HEK293 (cell line): Measurements from ENCODE around the gene HSPA4.
"Not testable (repeated sequence)": the region's sequence is repeated elsewhere in the genome, so short reads cannot be mapped to it uniquely, and the experiment has no call there.

Experiments
- CTCF ChIA-PET: fragments of 350-600 bp; formaldehyde crosslinking; extraction: SDS; loops from one replicate; lab custom pipeline; 2021; ENCODE audit warnings: antibody characterized with exemption; lab: Yijun Ruan, JAX
- POLR2A ChIA-PET: fragments of 300-600 bp; formaldehyde crosslinking; extraction: SDS; loops from one replicate; lab custom pipeline; 2020; ENCODE audit warnings: antibody characterized with exemption, inconsistent platforms; lab: Yijun Ruan, JAX
- H3K27ac ChIP-seq: fragments of 200-500 bp; sonication (Bioruptor generic); 2 replicates; pipeline ENCODE4 v1.5.1; 2014; ENCODE audit warnings: low read depth, low read length, control low read depth, inconsistent platforms; ENCODE audit errors: extremely low read depth
- H3K36me3 ChIP-seq, 2 experiments: fragments of 200-500 bp in 1 of 2; sonication (Bioruptor generic) in 1 of 2; 1 replicate in 1 of 2; 2 replicates in 1 of 2; pipeline ENCODE4 v1.5.1; 2014 to 2017; ENCODE audit warnings: inconsistent platforms in 2 of 2, low read length in 2 of 2; ENCODE audit not compliant: control insufficient read depth in 2 of 2, insufficient read depth in 1 of 2
- H3K4me1 ChIP-seq: fragments of 200-500 bp; sonication (Bioruptor generic); 2 replicates; pipeline ENCODE4 v1.5.1; 2014; ENCODE audit warnings: mild to moderate bottlenecking, low read length, inconsistent platforms; ENCODE audit not compliant: control insufficient read depth, insufficient read depth
- H3K4me3 ChIP-seq: 2 replicates; pipeline ENCODE4 v1.5.1; 2011; ENCODE audit warnings: low read depth, mild to moderate bottlenecking, control low read depth, low read length, moderate library complexity
- H3K9me3 ChIP-seq: fragments of 200-500 bp; sonication (Bioruptor generic); 2 replicates; pipeline ENCODE4 v1.5.1; 2014; ENCODE audit warnings: low read depth, low read length, inconsistent platforms; ENCODE audit not compliant: control insufficient read depth, insufficient read depth
- HOXA7 ChIP-seq: sonication (generic); formaldehyde crosslinking; IDR thresholded peaks from 2 replicates; pipeline ENCODE4 v1.8.1; 2022; ENCODE audit warnings: missing genetic modification reagents, borderline replicate concordance
- HOXC10 ChIP-seq: sonication (generic); formaldehyde crosslinking; IDR thresholded peaks from 2 replicates; pipeline ENCODE4 v1.8.1; 2023; ENCODE audit warnings: mild to moderate bottlenecking, missing genetic modification reagents
- HOXD13 ChIP-seq: sonication (generic); formaldehyde crosslinking; IDR thresholded peaks from 2 replicates; pipeline ENCODE4 v1.8.0; 2022; ENCODE audit warnings: missing genetic modification reagents, borderline replicate concordance
- IKZF3 ChIP-seq: fragments of 450-650 bp; IDR thresholded peaks from 2 replicates; pipeline ENCODE4 v1.5.0; 2018; ENCODE audit warnings: missing biosample characterization, mild to moderate bottlenecking, missing genetic modification characterization, moderate library complexity
- MEIS1 ChIP-seq: sonication (generic); formaldehyde crosslinking; IDR thresholded peaks from 2 replicates; pipeline ENCODE4 v1.8.1; 2022; ENCODE audit warnings: missing genetic modification reagents, mild to moderate bottlenecking, borderline replicate concordance
- MZF1 ChIP-seq: fragments of 450-650 bp; formaldehyde crosslinking; IDR thresholded peaks from 2 replicates; pipeline ENCODE4 v1.5.1; 2017; ENCODE audit warnings: missing biosample characterization, missing genetic modification characterization, borderline replicate concordance
- SP3 ChIP-seq: fragments of 450-650 bp; formaldehyde crosslinking; IDR thresholded peaks from 2 replicates; pipeline ENCODE4 v1.5.1; 2016; ENCODE audit warnings: missing biosample characterization, missing genetic modification characterization
- ZBTB20 ChIP-seq: fragments of 450-650 bp; formaldehyde crosslinking; IDR thresholded peaks from 2 replicates; pipeline ENCODE4 v1.5.1; 2016; ENCODE audit warnings: missing biosample characterization, missing genetic modification characterization
- ZBTB26 ChIP-seq: fragments of 450-650 bp; formaldehyde crosslinking; optimal IDR thresholded peaks from 2 replicates; pipeline ENCODE3; 2016; ENCODE audit warnings: missing biosample characterization, mild to moderate bottlenecking, missing genetic modification characterization
- ZBTB48 ChIP-seq: fragments of 450-650 bp; formaldehyde crosslinking; IDR thresholded peaks from 2 replicates; pipeline ENCODE4 v1.5.1; 2016; ENCODE audit warnings: missing biosample characterization, missing genetic modification characterization
- ZEB2 ChIP-seq: fragments of 450-650 bp; formaldehyde crosslinking; IDR thresholded peaks from 2 replicates; pipeline ENCODE4 v1.5.1; 2016; ENCODE audit warnings: missing biosample characterization, missing genetic modification characterization
- ZNF133 ChIP-seq: fragments of 450-650 bp; formaldehyde crosslinking; IDR thresholded peaks from 2 replicates; pipeline ENCODE4 v1.5.1; 2016; ENCODE audit warnings: missing biosample characterization, missing genetic modification characterization
- ZNF157 ChIP-seq: fragments of 450-650 bp; formaldehyde crosslinking; IDR thresholded peaks from 2 replicates; pipeline ENCODE4 v1.5.1; 2016; ENCODE audit warnings: missing biosample characterization, missing genetic modification characterization
- ZNF2 ChIP-seq: fragments of 450-650 bp; formaldehyde crosslinking; IDR thresholded peaks from 2 replicates; pipeline ENCODE4 v1.5.1; 2016; ENCODE audit warnings: missing biosample characterization, missing genetic modification characterization
- ZNF211 ChIP-seq: fragments of 450-650 bp; formaldehyde crosslinking; IDR thresholded peaks from 2 replicates; pipeline ENCODE4 v1.5.1; 2016; ENCODE audit warnings: low read depth, missing biosample characterization, missing genetic modification characterization
- ZNF223 ChIP-seq: fragments of 450-650 bp; formaldehyde crosslinking; IDR thresholded peaks from 2 replicates; pipeline ENCODE4 v1.5.1; 2016; ENCODE audit warnings: missing biosample characterization, missing genetic modification characterization
- ZNF23 ChIP-seq: fragments of 450-650 bp; formaldehyde crosslinking; IDR thresholded peaks from 2 replicates; pipeline ENCODE4 v1.5.1; 2016; ENCODE audit warnings: missing biosample characterization, missing genetic modification characterization, borderline replicate concordance
- ZNF266 ChIP-seq: fragments of 450-650 bp; formaldehyde crosslinking; IDR thresholded peaks from 2 replicates; pipeline ENCODE4 v1.5.1; 2016; ENCODE audit warnings: missing biosample characterization, missing genetic modification characterization, low read depth
- ZNF302 ChIP-seq: fragments of 450-650 bp; formaldehyde crosslinking; IDR thresholded peaks from 2 replicates; pipeline ENCODE4 v1.5.1; 2016; ENCODE audit warnings: missing biosample characterization, missing genetic modification characterization, low read depth
- ZNF341 ChIP-seq: fragments of 450-650 bp; formaldehyde crosslinking; IDR thresholded peaks from 2 replicates; pipeline ENCODE4; 2016; ENCODE audit warnings: low read depth, missing biosample characterization, missing genetic modification characterization
- ZNF423 ChIP-seq: fragments of 450-650 bp; formaldehyde crosslinking; IDR thresholded peaks from 2 replicates; pipeline ENCODE4 v1.5.1; 2016; ENCODE audit warnings: missing biosample characterization, missing genetic modification characterization
- ZNF510 ChIP-seq: fragments of 450-650 bp; formaldehyde crosslinking; IDR thresholded peaks from 2 replicates; pipeline ENCODE4 v1.5.1; 2018; ENCODE audit warnings: mild to moderate bottlenecking, missing genetic modification characterization, missing biosample characterization; ENCODE audit not compliant: insufficient replicate concordance
- ZNF600 ChIP-seq: fragments of 450-650 bp; formaldehyde crosslinking; IDR thresholded peaks from 2 replicates; pipeline ENCODE4 v1.5.1; 2016; ENCODE audit warnings: missing biosample characterization, missing genetic modification characterization
- TF ChIP-seq, protein P1 (sequence below): fragments of 450-650 bp; formaldehyde crosslinking; IDR thresholded peaks from 2 replicates; pipeline ENCODE4 v1.5.1; 2016; ENCODE audit warnings: missing biosample characterization, missing genetic modification characterization

HSPA4 gene

DNA sequence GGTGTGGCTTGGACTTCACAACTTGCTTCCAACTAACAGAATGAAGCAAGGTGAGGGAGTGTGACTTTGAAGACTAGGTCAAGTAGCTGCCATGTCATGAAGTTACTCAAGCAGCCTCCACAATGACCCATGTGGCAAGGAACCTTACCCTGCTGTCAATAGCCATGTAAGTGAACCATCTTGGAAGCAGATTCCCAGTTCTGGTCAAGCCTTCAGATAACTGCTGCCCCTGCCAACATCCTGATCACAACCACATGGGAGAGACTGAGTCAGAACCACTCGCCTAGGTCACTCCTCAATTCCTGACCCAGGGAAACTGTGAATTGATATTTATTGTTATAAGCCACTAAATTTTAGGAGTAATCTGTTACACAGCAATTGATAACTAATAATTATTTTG lies 36.3 kb upstream of the HSPA4 start:
- no peaks in the 10 kb centered on the region for H3K4me1 ChIP-seq
- peaks cover 19 to 28% of the 10 kb centered on the region in 2 experiments; a peak in 2 of 3 replicates for H3K36me3 ChIP-seq
- no peak for TF ChIP-seq ZNF223 (tag by site-specific recombination)
- TF ChIP-seq IKZF3 (tag by site-specific recombination) = no peak
- CTCF ChIA-PET = interaction anchor here (0.7 kb wide), 1 partner anchor 30 kb away, joined by 6 read pairs; no protein-coding TSS in a partner anchor
- POLR2A ChIA-PET = no interaction called here
- no peak overlapping the region for H3K27ac ChIP-seq
- H3K4me3 ChIP-seq = no peak overlapping the region
- no peaks in the 10 kb centered on the region for H3K9me3 ChIP-seq

DNA sequence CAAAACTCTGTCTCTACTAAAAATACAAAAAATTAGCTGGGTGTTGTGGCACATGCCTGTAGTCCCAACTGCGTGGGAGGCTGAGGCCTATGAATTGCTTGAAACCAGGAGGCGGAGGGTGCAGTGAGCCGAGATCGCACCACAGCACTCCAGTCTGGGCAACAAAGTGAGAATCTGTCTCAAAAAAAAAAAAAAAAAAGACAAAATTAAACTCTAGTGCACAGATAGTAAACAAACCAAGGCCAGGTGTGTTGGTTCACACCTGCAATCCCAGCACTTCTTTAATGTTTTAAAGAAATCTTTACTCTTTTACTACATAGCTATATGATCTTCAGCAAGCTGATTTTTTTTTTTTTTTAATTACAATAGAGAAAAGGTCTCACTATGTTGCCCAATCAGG lies 33.8 kb upstream of the HSPA4 start:
- H3K9me3 ChIP-seq = no peaks in the 10 kb centered on the region
- no peaks in the 10 kb centered on the region for H3K4me1 ChIP-seq
- H3K4me3 ChIP-seq = no peak overlapping the region
- CTCF ChIA-PET = interaction anchor here (0.6 to 0.7 kb wide), 2 partner anchors 35 to 775 kb away, joined by 3 to 4 read pairs; no protein-coding TSS in a partner anchor
- H3K27ac ChIP-seq = no peak overlapping the region
- POLR2A ChIA-PET = no interaction called here
- H3K36me3 ChIP-seq = peaks cover 27 to 35% of the 10 kb centered on the region in 2 experiments; a peak in 2 of 3 replicates
- TF ChIP-seq ZNF341 (tag by site-specific recombination) (no peak), ZEB2 (tag by site-specific recombination) (no peak), ZBTB26 (tag by site-specific recombination) (no peak), MEIS1 (no peak), ZNF23 (tag by site-specific recombination) (no peak), HOXD13 (CRISPR knock-in tag) (no peak), ZNF133 (no peak), HOXA7 (no peak), ZNF211 (tag by site-specific recombination) (no peak), ZBTB48 (tag by site-specific recombination) (no peak), ZBTB20 (tag by site-specific recombination) (no peak), MZF1 (tag by site-specific recombination) (no peak), ZNF510 (tag by site-specific recombination) (no peak), ZNF302 (tag by site-specific recombination) (no peak), SP3 (tag by site-specific recombination) (no peak)

DNA sequence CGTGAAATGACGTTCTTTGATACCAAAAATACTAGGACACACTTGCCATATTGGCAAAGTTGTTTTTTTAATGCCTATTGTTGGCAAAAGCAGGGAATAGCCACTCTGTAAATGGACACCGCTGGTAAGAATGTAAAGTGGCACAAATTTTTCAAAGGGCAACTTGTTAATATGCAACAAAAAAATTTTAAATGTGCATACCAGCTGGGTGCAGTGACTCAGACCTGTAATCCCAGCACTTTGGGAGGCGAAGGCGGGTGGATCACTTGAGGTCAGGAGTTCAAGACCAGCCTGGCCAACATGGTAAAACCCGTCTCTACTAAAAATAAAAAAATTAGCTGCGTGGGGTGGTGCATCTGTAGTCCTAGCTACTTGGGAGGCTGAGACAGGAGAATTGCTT lies 32.3 kb upstream of the HSPA4 start:
- H3K36me3 ChIP-seq = peaks cover 27 to 38% of the 10 kb centered on the region in 2 experiments; a peak in 2 of 3 replicates
- CTCF ChIA-PET, POLR2A ChIA-PET: not testable (repeated sequence)

DNA sequence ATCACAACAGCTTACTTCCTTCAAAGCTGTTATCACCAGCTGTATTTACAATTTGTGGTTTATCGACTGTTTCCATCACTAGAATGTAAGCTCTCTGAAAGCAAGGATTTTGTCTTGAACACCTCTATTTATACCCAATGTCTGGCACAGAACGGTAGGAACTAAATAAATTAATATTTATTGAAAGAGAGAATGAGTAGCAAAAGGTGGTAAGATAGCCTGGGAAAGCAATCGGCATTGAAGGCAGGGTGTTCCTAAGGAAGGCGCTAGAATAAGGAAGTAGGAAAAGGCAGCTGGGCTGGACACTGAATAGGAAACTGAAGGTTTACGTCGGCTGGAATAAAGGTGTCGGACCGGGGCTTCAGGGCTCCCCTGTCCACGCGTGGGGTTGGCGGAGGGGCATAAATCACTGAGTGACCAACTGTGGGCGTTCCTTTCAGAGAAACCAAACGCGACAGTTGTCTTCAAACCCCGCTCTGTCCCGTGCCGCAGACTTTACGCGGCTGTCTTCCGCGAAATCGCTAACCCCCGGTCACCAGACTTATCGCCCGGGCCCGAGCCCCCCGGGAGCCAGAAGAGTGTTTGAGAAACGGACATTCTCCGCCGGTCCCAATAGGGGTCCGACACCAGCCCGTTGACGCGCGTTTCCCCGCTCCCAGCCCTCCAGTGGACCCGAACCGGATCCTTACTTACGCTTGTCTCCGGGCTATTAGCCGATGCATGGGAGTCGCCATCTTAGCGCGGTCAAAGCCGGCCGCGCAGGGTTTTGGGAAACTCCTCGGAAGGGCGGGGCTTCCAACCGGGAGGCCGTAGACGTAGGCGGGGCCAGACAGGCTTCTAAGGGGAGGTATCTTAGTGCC lies 25.8 kb upstream of the HSPA4 start, which contains the start of gene ZCCHC10:
ZCCHC10 (minus strand) TSS at position 746 of the 860 bp plus-strand sequence; CDS start at position 734, 12 bp downstream.
- peaks cover 10% of the 10 kb centered on the region for H3K4me1 ChIP-seq
- peaks cover 8 to 10% of the 10 kb centered on the region in 2 experiments; a peak in 2 of 3 replicates for H3K36me3 ChIP-seq
- ChIA-PET CTCF (interaction anchor here (1.0 kb wide), 1 partner anchor 499 kb away, joined by 3 read pairs; no protein-coding TSS in a partner anchor), POLR2A (interaction anchor here (1.1 to 2.0 kb wide), 3 partner anchors 14 to 27 kb away, joined by 4 to 9 read pairs (median 6); partner anchors contain the start of gene HSPA4)
- peak within 1 kb of the TSS; percentile 99 for H3K4me3 ChIP-seq
- H3K9me3 ChIP-seq = no peaks in the 10 kb centered on the region
- H3K27ac ChIP-seq = peak within 1 kb of the TSS; percentile 79
- TF ChIP-seq ZNF266 (tag by site-specific recombination) = no peak
- TF ChIP-seq HOXC10 (CRISPR knock-in tag) = no peak
- TF ChIP-seq ZNF157 (tag by site-specific recombination) = no peak
- no peak for TF ChIP-seq ZNF423 (tag by site-specific recombination)
- TF ChIP-seq, protein P1, sequence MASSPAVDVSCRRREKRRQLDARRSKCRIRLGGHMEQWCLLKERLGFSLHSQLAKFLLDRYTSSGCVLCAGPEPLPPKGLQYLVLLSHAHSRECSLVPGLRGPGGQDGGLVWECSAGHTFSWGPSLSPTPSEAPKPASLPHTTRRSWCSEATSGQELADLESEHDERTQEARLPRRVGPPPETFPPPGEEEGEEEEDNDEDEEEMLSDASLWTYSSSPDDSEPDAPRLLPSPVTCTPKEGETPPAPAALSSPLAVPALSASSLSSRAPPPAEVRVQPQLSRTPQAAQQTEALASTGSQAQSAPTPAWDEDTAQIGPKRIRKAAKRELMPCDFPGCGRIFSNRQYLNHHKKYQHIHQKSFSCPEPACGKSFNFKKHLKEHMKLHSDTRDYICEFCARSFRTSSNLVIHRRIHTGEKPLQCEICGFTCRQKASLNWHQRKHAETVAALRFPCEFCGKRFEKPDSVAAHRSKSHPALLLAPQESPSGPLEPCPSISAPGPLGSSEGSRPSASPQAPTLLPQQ = peak; percentile 48; the same call in 1 of the 2 replicates
- peak; percentile 78 for TF ChIP-seq ZNF600 (tag by site-specific recombination)
- peak; percentile 60; the same call in 1 of the 2 replicates for TF ChIP-seq ZNF2 (tag by site-specific recombination)

More for the DNA sequence above, 32.3 kb upstream of the HSPA4 start:
- H3K9me3 ChIP-seq, H3K4me1 ChIP-seq, H3K4me3 ChIP-seq, H3K27ac ChIP-seq: not testable (repeated sequence)
